Right lobe of liver (tissue), 4 donors: Measurements from ENCODE around the gene GNL3.

ENCODE experiments used
- POLR2A ChIP-seq: fragments of 450-650 bp; IDR thresholded peaks from one replicate; pipeline ENCODE4 v1.6.1; 2017; ENCODE audit warnings: antibody characterized with exemption, mild to moderate bottlenecking
- TF ChIP-seq, protein P1 (sequence below), 4 donors: fragments of 200-600 bp in 3 of 4; fragments of 450-650 bp in 1 of 4; IDR thresholded peaks; one replicate each; pipeline versions ENCODE4 v1.5.1 to v1.8.0; 2016 to 2022; ENCODE audit warnings: antibody characterized with exemption in 4 of 4, mild to moderate bottlenecking in 2 of 4
- donor health status: DM: no; HTN: no; CAD: no.
- donor health status: DM: no; HTN: no; CAD: no.
- donor health status: DM: no; HTN: yes; CAD: no.

DNA sequence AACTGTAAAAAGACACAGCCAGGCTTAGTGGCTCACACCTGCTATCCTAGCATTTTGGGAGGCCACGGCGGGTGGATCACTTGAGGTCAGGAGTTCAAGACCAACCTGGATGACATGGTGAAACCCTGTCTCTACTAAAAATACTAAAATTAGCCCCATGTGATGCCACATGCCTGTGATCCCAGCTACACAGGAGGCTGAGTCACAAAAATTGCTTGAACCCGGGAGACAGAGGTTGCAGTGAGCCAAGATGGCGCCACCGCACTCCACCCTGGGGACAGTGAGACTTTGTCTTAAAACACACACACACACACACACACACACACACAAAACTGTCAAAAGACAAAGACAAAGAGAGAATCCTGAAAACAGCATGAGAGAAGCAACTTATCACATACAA is 38.1 kb downstream of the GNL3 start:
- TF ChIP-seq, protein P1, sequence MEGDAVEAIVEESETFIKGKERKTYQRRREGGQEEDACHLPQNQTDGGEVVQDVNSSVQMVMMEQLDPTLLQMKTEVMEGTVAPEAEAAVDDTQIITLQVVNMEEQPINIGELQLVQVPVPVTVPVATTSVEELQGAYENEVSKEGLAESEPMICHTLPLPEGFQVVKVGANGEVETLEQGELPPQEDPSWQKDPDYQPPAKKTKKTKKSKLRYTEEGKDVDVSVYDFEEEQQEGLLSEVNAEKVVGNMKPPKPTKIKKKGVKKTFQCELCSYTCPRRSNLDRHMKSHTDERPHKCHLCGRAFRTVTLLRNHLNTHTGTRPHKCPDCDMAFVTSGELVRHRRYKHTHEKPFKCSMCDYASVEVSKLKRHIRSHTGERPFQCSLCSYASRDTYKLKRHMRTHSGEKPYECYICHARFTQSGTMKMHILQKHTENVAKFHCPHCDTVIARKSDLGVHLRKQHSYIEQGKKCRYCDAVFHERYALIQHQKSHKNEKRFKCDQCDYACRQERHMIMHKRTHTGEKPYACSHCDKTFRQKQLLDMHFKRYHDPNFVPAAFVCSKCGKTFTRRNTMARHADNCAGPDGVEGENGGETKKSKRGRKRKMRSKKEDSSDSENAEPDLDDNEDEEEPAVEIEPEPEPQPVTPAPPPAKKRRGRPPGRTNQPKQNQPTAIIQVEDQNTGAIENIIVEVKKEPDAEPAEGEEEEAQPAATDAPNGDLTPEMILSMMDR (IDR thresholded peaks at IDR 0.05): no peak
- TF ChIP-seq POLR2A: no peak
